ENCODE data around the gene CHI3L1.

CHI3L1 gene

GRCh38 chr1:203181586-203182386, 4.7 kb downstream of the CHI3L1 start:
- no peak overlapping the region for H3K27ac ChIP-seq
- TF ChIP-seq ZFX (IDR thresholded peaks at IDR 0.05; ENCODE audit: borderline replicate concordance) (no peak), CTCF (IDR thresholded peaks at IDR 0.05) (no peak)

DNA sequence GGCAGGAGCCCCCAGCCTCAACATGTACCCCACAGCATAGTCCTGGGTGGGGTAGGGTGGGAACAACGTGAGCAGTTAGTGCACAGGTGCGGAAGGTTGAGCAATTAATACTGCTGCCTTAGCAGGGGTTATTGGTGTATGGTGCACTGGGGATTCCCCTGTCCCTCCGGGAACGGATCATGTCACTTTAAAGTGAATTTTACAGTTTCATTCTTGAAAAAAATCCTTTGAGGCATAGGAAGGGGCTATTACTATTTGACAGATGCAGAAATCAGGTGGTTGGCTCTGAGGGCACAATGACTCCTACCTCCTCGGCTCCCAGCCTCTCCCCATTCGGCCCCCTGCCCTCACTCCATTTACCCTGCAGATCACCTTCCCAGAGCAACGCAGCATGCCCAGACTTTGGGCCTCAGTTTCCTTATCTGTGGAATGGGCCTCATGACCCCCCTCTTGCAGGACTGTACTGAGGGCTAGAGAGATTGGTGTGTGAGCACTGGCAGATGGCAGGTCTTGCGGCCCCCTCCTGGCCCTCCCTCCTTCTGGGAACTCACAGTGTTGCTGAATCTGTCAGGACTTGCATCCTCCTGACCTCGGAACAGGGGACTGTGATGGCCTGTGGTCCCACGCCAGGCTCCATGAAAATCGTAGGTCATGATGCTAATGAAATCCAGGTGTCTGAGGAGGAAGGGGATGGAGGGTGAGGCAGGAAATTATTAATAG, 5.7 kb downstream of the CHI3L1 start:
- no peak overlapping the region for H3K27ac ChIP-seq

GRCh38 chr1:203179667-203180005, 6.9 kb downstream of the CHI3L1 start:
- H3K27ac ChIP-seq = no peak overlapping the region
- TF ChIP-seq ZFX (IDR thresholded peaks at IDR 0.05; ENCODE audit: borderline replicate concordance) (no peak), CTCF (IDR thresholded peaks at IDR 0.05) (no peak)

More for the DNA sequence above, 5.7 kb downstream of the CHI3L1 start:
- TF ChIP-seq ZFX (IDR thresholded peaks at IDR 0.05; ENCODE audit: borderline replicate concordance) = no peak
- no peak for TF ChIP-seq CTCF (IDR thresholded peaks at IDR 0.05)

DNA sequence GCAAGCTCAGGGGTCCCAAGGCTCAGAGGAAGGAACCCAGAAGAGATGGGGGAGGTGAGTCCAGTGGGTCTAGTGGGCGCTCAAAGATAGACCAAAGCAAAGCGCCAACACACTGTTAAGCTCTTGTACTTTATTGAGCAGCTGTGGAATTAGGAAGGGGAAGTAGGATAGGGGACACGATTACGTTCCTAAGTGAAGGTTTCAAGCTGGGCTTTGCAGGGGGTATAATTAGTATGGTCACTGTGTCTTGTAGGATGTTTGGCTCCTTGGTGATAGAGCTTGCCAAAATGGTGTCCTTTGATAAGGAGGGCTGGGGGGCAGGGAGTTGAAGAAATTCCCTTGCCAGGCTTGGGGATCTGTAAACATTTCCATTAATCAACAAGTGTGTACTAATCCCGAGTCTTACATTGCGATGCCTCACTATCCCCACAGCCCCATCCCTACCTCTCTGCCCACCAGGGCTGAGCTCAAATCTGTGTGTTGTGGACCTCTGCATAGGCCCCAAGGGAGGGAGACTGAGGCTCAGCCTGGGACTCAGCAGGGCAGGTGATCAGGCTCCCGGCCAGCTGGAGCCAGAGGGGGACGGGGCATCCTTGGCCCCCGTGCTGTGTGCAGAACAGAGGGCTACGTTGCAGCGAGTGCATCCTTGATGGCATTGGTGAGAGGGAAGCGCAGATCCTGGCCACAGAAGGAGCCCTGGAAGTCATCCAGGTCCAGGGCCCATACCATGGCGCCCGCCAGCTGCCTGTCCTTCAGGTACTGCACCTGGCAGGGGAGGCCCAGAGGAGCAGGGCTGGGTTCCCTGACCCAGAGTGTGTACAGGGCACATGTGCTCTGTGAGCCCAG, 7.5 kb downstream of the CHI3L1 start:
- no peak overlapping the region for H3K27ac ChIP-seq
- TF ChIP-seq ZFX (IDR thresholded peaks at IDR 0.05; ENCODE audit: borderline replicate concordance) (no peak), CTCF (IDR thresholded peaks at IDR 0.05) (no peak)

- no peak for TF ChIP-seq ZFX (IDR thresholded peaks at IDR 0.05; ENCODE audit: borderline replicate concordance)
- no peak for TF ChIP-seq CTCF (IDR thresholded peaks at IDR 0.05)
- no peak overlapping the region for H3K27ac ChIP-seq
These were observed 8.4 kb downstream of the CHI3L1 start for GRCh38 chr1:203178083-203178482.

DNA sequence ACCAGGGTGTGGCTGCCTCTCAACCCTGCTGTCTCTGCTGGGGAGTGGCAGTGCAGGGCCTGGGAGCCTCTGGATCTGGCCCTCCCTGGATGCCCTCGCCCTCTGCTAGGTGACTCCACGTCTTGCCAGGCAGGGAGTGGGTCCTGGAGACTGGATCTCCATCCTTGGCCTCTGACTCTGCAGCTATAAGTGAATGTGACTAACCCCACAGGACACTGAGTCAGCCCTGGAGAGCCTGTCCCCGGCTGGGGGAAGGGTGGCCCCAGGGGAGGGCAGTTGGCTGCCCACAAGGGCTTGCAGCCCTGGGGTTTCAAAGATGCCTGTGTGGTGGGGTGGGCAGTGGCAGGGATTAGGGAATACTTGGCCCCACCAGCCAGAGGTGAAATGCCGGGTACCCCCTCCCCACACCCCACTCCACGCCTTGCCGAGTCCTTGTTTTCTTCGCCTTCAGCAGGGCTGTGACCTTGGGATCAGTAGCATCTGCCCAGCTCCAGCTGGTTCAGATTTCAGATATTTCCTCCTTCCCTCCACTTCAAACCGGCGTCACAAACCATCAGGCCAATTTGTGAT, 8.9 kb downstream of the CHI3L1 start:
- no peak for TF ChIP-seq ZFX (IDR thresholded peaks at IDR 0.05; ENCODE audit: borderline replicate concordance)
- TF ChIP-seq CTCF (IDR thresholded peaks at IDR 0.05) = no peak
- H3K27ac ChIP-seq = no peak overlapping the region
